H1 (cell line): ENCODE measurements around the gene LRRC4C. TPM values are rescaled to one million over a fixed set of nuclear protein-coding genes. Genes with fewer than 3 reads are reported as not detected.

Experiments used
- CTCF ChIA-PET: fragments of 300-600 bp; sonication (Branson Sonifier 250); formaldehyde crosslinking; loops from one replicate; lab custom pipeline; 2021; ENCODE audit not compliant: partially characterized antibody; lab: Charles Lee
- POLR2A ChIA-PET: fragments of 300-600 bp; sonication (Branson Sonifier 250); formaldehyde crosslinking; loops from one replicate; lab custom pipeline; 2021; ENCODE audit warnings: inconsistent platforms; ENCODE audit not compliant: partially characterized antibody; lab: Charles Lee
- DNase-seq, 2 experiments: peaks; one replicate each; pipeline versions ENCODE4 v3.0.0 to v3.0.0-alpha.2; 2010 to 2022; ENCODE audit warnings: low spot score in 2 of 2, low read depth in 1 of 2, mixed read lengths in 1 of 2
- FAIRE-seq: peaks from 2 replicates; lab custom pipeline; 2011; peaks lifted over from hg19 to GRCh38; lab: Jason Lieb, UNC
- H2AFZ ChIP-seq: 2 replicates; pipeline ENCODE4 v1.8.1; 2012; ENCODE audit warnings: low read length, inconsistent platforms
- H2AK5ac ChIP-seq: 2 replicates; pipeline ENCODE4 v1.6.1; 2013; ENCODE audit warnings: low read depth, low read length
- H2BK120ac ChIP-seq: replicated peaks from 2 replicates; pipeline ENCODE3; 2013; ENCODE audit warnings: low read depth, low read length, inconsistent platforms
- H2BK12ac ChIP-seq: 2 replicates; pipeline ENCODE4 v1.6.1; 2013; ENCODE audit warnings: low read depth, low read length
- H2BK15ac ChIP-seq: 2 replicates; pipeline ENCODE4 v1.6.1; 2013; ENCODE audit warnings: low read length
- H2BK20ac ChIP-seq: 2 replicates; pipeline ENCODE4 v1.6.1; 2013; ENCODE audit warnings: low read length
- H2BK5ac ChIP-seq: 2 replicates; pipeline ENCODE4 v1.6.1; 2013; ENCODE audit warnings: low read depth, low read length
- H3K14ac ChIP-seq: 2 replicates; pipeline ENCODE4 v1.6.1; 2013; ENCODE audit warnings: inconsistent platforms; ENCODE audit not compliant: insufficient read length
- H3K18ac ChIP-seq: 2 replicates; pipeline ENCODE4 v1.6.1; 2013; ENCODE audit warnings: low read length; ENCODE audit errors: extremely low read depth
- H3K23ac ChIP-seq: 2 replicates; pipeline ENCODE4 v1.6.1; 2013; ENCODE audit warnings: inconsistent platforms; ENCODE audit not compliant: insufficient read length
- H3K23me2 ChIP-seq: 2 replicates; pipeline ENCODE4 v1.6.1; 2013; ENCODE audit warnings: low read depth, low read length
- H3K27ac ChIP-seq: 2 replicates; pipeline ENCODE4 v1.6.1; 2011; ENCODE audit warnings: low read depth, low read length, inconsistent platforms
- H3K27me3 ChIP-seq, 4 experiments: replicated peaks in 1 of 4; 1 replicate in 1 of 4; 2 replicates in 3 of 4; pipeline versions ENCODE4 v1.6.1 to v1.8.1; 2011 to 2013; ENCODE audit warnings: low read length in 3 of 4, mild to moderate bottlenecking in 3 of 4, inconsistent platforms in 2 of 4, mixed read lengths in 2 of 4, moderate library complexity in 1 of 4; ENCODE audit not compliant: control insufficient read depth in 3 of 4, insufficient read depth in 3 of 4; ENCODE audit errors: extremely low read depth in 1 of 4
- H3K36me3 ChIP-seq, 4 experiments: 2 replicates each; pipeline versions ENCODE4 v1.6.1 to v1.8.1; 2011 to 2013; ENCODE audit warnings: mild to moderate bottlenecking in 4 of 4, low read length in 3 of 4, moderate library complexity in 2 of 4, control low read depth in 1 of 4, inconsistent platforms in 1 of 4; ENCODE audit not compliant: insufficient read depth in 4 of 4, control insufficient read depth in 2 of 4
- H3K4ac ChIP-seq: replicated peaks from 2 replicates; pipeline ENCODE3; 2013; ENCODE audit warnings: low read length, low read depth, mixed read lengths, inconsistent platforms; ENCODE audit not compliant: insufficient read length
- H3K4me1 ChIP-seq, 4 experiments: replicated peaks in 1 of 4; 1 replicate in 1 of 4; 2 replicates in 3 of 4; pipeline versions ENCODE4 v1.6.1 to v1.8.1; 2011 to 2013; ENCODE audit warnings: low read length in 3 of 4, inconsistent platforms in 2 of 4, mixed read lengths in 1 of 4; ENCODE audit not compliant: insufficient read depth in 4 of 4, control insufficient read depth in 3 of 4
- H3K4me2 ChIP-seq, 2 experiments: 2 replicates each; pipeline versions ENCODE4 v1.6.1 to v1.8.1; 2011 to 2013; ENCODE audit warnings: low read depth in 2 of 2, low read length in 2 of 2, control low read depth in 1 of 2, inconsistent platforms in 1 of 2, mild to moderate bottlenecking in 1 of 2; ENCODE audit not compliant: insufficient read depth in 1 of 2
- H3K4me3 ChIP-seq, 4 experiments: fragments of 200-600, 300-600 bp in 1 of 4; sonication (generic), shearing (Covaris generic), sonication (Bioruptor Twin) in 1 of 4; 2 replicates each; pipeline versions ENCODE4 v1.5.1 to v1.8.1; 2011 to 2016; ENCODE audit warnings: low read length in 4 of 4, low read depth in 3 of 4, control low read depth in 2 of 4, inconsistent platforms in 2 of 4, mild to moderate bottlenecking in 2 of 4, mixed read lengths in 1 of 4, moderate library complexity in 1 of 4; ENCODE audit not compliant: insufficient read depth in 2 of 4; ENCODE audit errors: extremely low read depth in 1 of 4
- H3K56ac ChIP-seq: replicated peaks from 2 replicates; pipeline ENCODE3; 2013; ENCODE audit warnings: low read depth, mild to moderate bottlenecking, mixed read lengths, low read length, inconsistent platforms; ENCODE audit not compliant: insufficient read length
- H3K79me1 ChIP-seq: 2 replicates; pipeline ENCODE4 v1.6.1; 2013; ENCODE audit warnings: low read depth, low read length, control low read depth
- H3K79me2 ChIP-seq, 2 experiments: 2 replicates each; pipeline versions ENCODE4 v1.6.1 to v1.8.1; 2012 to 2013; ENCODE audit warnings: low read length in 2 of 2, mild to moderate bottlenecking in 2 of 2, inconsistent platforms in 1 of 2; ENCODE audit not compliant: insufficient read depth in 2 of 2, control insufficient read depth in 1 of 2
- H3K9ac ChIP-seq, 4 experiments: replicated peaks in 1 of 4; 1 replicate in 1 of 4; 2 replicates in 3 of 4; pipeline versions ENCODE4 v1.6.1 to v1.8.1; 2011 to 2013; ENCODE audit warnings: low read depth in 3 of 4, low read length in 3 of 4, control low read depth in 2 of 4, mild to moderate bottlenecking in 2 of 4, moderate library complexity in 2 of 4, inconsistent platforms in 1 of 4; ENCODE audit errors: extremely low read depth in 1 of 4
- H3K9me3 ChIP-seq, 2 experiments: 2 replicates each; pipeline versions ENCODE4 v1.6.1 to v1.8.1; 2012 to 2013; ENCODE audit warnings: mild to moderate bottlenecking in 2 of 2, moderate library complexity in 2 of 2, control low read depth in 1 of 2, inconsistent platforms in 1 of 2, low read depth in 1 of 2, low read length in 1 of 2, mixed read lengths in 1 of 2; ENCODE audit not compliant: insufficient read depth in 2 of 2
- H4K20me1 ChIP-seq, 2 experiments: replicated peaks in 1 of 2; 2 replicates each; pipeline versions ENCODE3 to v1.8.1; 2011 to 2013; ENCODE audit warnings: inconsistent platforms in 2 of 2, low read length in 2 of 2, mild to moderate bottlenecking in 1 of 2; ENCODE audit not compliant: insufficient read depth in 2 of 2, control insufficient read depth in 1 of 2
- H4K5ac ChIP-seq: 2 replicates; pipeline ENCODE4 v1.6.1; 2013; ENCODE audit warnings: low read length, low read depth, mixed read lengths, inconsistent platforms; ENCODE audit not compliant: insufficient read length
- H4K8ac ChIP-seq: 2 replicates; pipeline ENCODE4 v1.8.0; 2013; ENCODE audit warnings: mild to moderate bottlenecking, moderate library complexity, low read length, inconsistent platforms; ENCODE audit not compliant: insufficient read depth; ENCODE audit errors: extremely low read depth
- H4K91ac ChIP-seq: replicated peaks from 2 replicates; pipeline ENCODE3; 2013; ENCODE audit warnings: low read length, mixed read lengths, inconsistent platforms; ENCODE audit not compliant: insufficient read length
- BCL11A ChIP-seq, 2 experiments: IDR thresholded peaks; one replicate each; pipeline ENCODE4 v1.6.1; 2011; ENCODE audit warnings: low read depth in 2 of 2, low read length in 2 of 2, mild to moderate bottlenecking in 2 of 2
- CREB1 ChIP-seq: IDR thresholded peaks from 2 replicates; pipeline ENCODE4 v1.6.1; 2012; ENCODE audit warnings: inconsistent platforms
- GABPA ChIP-seq: IDR thresholded peaks from 2 replicates; pipeline ENCODE4 v1.6.1; 2011; ENCODE audit warnings: mild to moderate bottlenecking, low read length, moderate library complexity, borderline replicate concordance; ENCODE audit not compliant: insufficient read depth
- WGBS, 2 experiments: shearing (Covaris generic) in 1 of 2; methylation state at CpG; one replicate each; pipeline versions ENCODE4 v1.1.6 to v1.1.7; 2013 to 2015; ENCODE audit warnings: low lambda C conversion rate in 2 of 2, mixed read lengths in 2 of 2, inconsistent platforms in 1 of 2, low coverage in 1 of 2, missing lambda C conversion rate in 1 of 2; ENCODE audit not compliant: insufficient replicate concordance in 2 of 2, insufficient coverage in 1 of 2, insufficient read length in 1 of 2; ENCODE audit errors: extremely low coverage in 1 of 2, missing lambda C conversion rate in 1 of 2; 5-methylcytosine and 5-hydroxymethylcytosine counted together
- polyA plus RNA-seq, 7 experiments: library from polyadenylated mRNA; depleted of rRNA in 3 of 7; stranded (reverse) in 5 of 7; unstranded in 2 of 7; fragments of >200 nt in 5 of 7; fragments of 200-250 nt in 2 of 7; gene quantifications; 1 replicate in 5 of 7; 2 replicates in 1 of 7; 4 replicates in 1 of 7; pipeline versions ENCODE4 v1.2.1 to v1.2.3, GENCODE V29; 2011 to 2013; ENCODE audit warnings: missing spikeins in 2 of 7, mixed read lengths in 2 of 7
- total RNA-seq: library from RNA; stranded (reverse); fragmentation: NEBNext Ultra II Directional; extraction: Animal tissue kit (Norgen Biotek cat#: 25700); gene quantifications from 2 replicates; pipeline ENCODE4 v1.2.1, GENCODE V29; 2021
- TF ChIP-seq, protein P1 (sequence below): IDR thresholded peaks from 2 replicates; pipeline ENCODE4 v1.6.1; 2012; ENCODE audit warnings: inconsistent platforms

Gene LRRC4C
- total and polyA plus RNA-seq, 2 of the 8 experiments (the other 6 are each of a cell fraction or from before 2014, with no cell fraction given): 0.23 to 2.2 TPM

DNA sequence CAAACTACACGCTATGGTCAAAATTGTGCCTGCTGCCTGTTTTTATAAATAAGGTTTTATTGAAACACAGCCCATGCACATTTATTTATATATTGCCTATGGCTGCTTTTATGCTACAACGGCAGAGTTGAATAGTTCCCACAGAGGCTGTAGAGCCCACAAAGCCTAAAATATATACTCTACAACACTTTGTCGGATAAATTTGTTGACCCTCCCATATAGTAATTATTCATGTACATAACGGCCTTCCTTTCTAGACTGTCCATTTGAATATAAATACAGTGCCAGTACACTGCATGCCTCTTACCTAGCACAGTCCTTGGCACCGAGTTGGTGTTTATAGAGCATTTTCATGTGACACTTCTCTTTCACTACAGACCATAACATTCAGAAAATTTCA, 314.0 kb downstream of the LRRC4C start:
- Histone ChIP-seq H3K79me1 (no peaks in the 10 kb centered on the region), H3K79me2 (no peaks in the 10 kb centered on the region), H3K4me3 (no peak overlapping the region), H3K4me1 (peaks cover 0 to 6% (median 0%) of the 10 kb centered on the region in 4 experiments; a peak in 2 of 7 replicates), H3K27me3 (no peaks in the 10 kb centered on the region), H2BK20ac (no peak overlapping the region), H4K5ac (no peak overlapping the region), H2BK120ac (no peak overlapping the region), H3K9ac (no peak overlapping the region), H3K36me3 (no peaks in the 10 kb centered on the region), H3K18ac (no peak overlapping the region), H3K27ac (no peak overlapping the region), H3K56ac (no peak overlapping the region), H3K4me2 (no peak overlapping the region), H4K20me1 (no peaks in the 10 kb centered on the region), H2AK5ac (no peak overlapping the region)
- ChIA-PET CTCF (no interaction called here), POLR2A (no interaction called here)
- FAIRE-seq (no peak), DNase-seq (no peak)
- WGBS, 2 experiments: 95% methylated on average over 5 of the region's 5 CpGs; no CpG with 5 or more reads in 1 of the 2 experiments
- TF ChIP-seq, protein P1, sequence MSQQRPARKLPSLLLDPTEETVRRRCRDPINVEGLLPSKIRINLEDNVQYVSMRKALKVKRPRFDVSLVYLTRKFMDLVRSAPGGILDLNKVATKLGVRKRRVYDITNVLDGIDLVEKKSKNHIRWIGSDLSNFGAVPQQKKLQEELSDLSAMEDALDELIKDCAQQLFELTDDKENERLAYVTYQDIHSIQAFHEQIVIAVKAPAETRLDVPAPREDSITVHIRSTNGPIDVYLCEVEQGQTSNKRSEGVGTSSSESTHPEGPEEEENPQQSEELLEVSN: no peak
- TF ChIP-seq GABPA (no peak), CREB1 (no peak), BCL11A (IDR thresholded peaks at IDR 0.05; ENCODE audit: low read depth in 2 of 2, low read length in 2 of 2) (no peak)
- TF ChIP-seq, all 59 proteins: peak for 0
- no peak overlapping the region for H4K8ac ChIP-seq
- no peak overlapping the region for H3K14ac ChIP-seq
- no peak overlapping the region for H2BK12ac ChIP-seq
- H3K9me3 ChIP-seq: no peaks in the 10 kb centered on the region; a peak in 1 of 4 replicates
- H3K4ac ChIP-seq: no peak overlapping the region
- H2AFZ ChIP-seq: no peak overlapping the region
- no peak overlapping the region for H4K91ac ChIP-seq
- H3K23ac ChIP-seq: no peak overlapping the region
- no peak overlapping the region for H2BK5ac ChIP-seq
- no peaks in the 10 kb centered on the region for H3K23me2 ChIP-seq
- no peak overlapping the region for H2BK15ac ChIP-seq
